IMR-90 (cell line): ENCODE results near the gene RYR2. TPM values are rescaled to one million over a fixed set of nuclear protein-coding genes. Genes with fewer than 3 reads are reported as not detected.

Source experiments
- ATAC-seq: fragments of 200-7000 bp; cut with Tn5 transposase; 2 replicates; pipeline ENCODE4 v1.9.1; 2020; ENCODE audit warnings: low read depth, mild to moderate bottlenecking, moderate library complexity
- BruUV-seq: library from RNA; stranded (reverse); fragments of 400-500 nt; replicated peaks from 2 replicates; lab custom pipeline; 2021; lab: Mats Ljungman, UMichigan
- CTCF ChIA-PET: fragments of 300-600 bp; formaldehyde crosslinking; extraction: SDS; loops from one replicate; lab custom pipeline; 2021; ENCODE audit warnings: antibody characterized with exemption; lab: Yijun Ruan, JAX
- POLR2A ChIA-PET: fragments of 300-600 bp; sonication (Branson Sonifier 250); formaldehyde crosslinking; loops from one replicate; lab custom pipeline; 2022; ENCODE audit warnings: antibody characterized with exemption; ENCODE audit not compliant: unreplicated experiment; lab: Charles Lee
- DNase-seq: peaks from one replicate; pipeline ENCODE4 v3.0.0; 2013
- H2AFZ ChIP-seq: replicated peaks from 2 replicates; pipeline ENCODE3; 2013; ENCODE audit warnings: low read length, mild to moderate bottlenecking; ENCODE audit not compliant: poor library complexity
- H2AK5ac ChIP-seq: 2 replicates; pipeline ENCODE4 v1.6.1; 2013; ENCODE audit warnings: low read depth, low read length, inconsistent platforms
- H2AK9ac ChIP-seq: replicated peaks from 2 replicates; pipeline ENCODE3; 2013; ENCODE audit warnings: mild to moderate bottlenecking, low read depth, low read length, moderate library complexity; ENCODE audit not compliant: poor library complexity
- H2BK120ac ChIP-seq: 2 replicates; pipeline ENCODE4 v1.6.1; 2013; ENCODE audit warnings: low read depth, low read length, inconsistent platforms
- H2BK15ac ChIP-seq: 3 replicates; pipeline ENCODE4 v1.6.1; 2013; ENCODE audit warnings: low read depth, low read length, inconsistent platforms
- H2BK20ac ChIP-seq: 2 replicates; pipeline ENCODE4 v1.6.1; 2013; ENCODE audit warnings: low read depth, mild to moderate bottlenecking, inconsistent platforms, low read length, moderate library complexity
- H2BK5ac ChIP-seq: 2 replicates; pipeline ENCODE4 v1.6.1; 2013; ENCODE audit warnings: mild to moderate bottlenecking, low read depth, low read length, inconsistent platforms; ENCODE audit not compliant: poor library complexity, severe bottlenecking
- H3K14ac ChIP-seq: replicated peaks from 2 replicates; pipeline ENCODE4 v1.6.1; 2013; ENCODE audit warnings: low read depth, low read length, inconsistent platforms
- H3K18ac ChIP-seq: 2 replicates; pipeline ENCODE4 v1.6.1; 2013; ENCODE audit warnings: low read depth, low read length, control low read depth
- H3K23ac ChIP-seq: 2 replicates; pipeline ENCODE4 v1.6.1; 2013; ENCODE audit warnings: low read depth, low read length, inconsistent platforms
- H3K27ac ChIP-seq: 2 replicates; pipeline ENCODE4 v1.5.1; 2013; ENCODE audit warnings: mild to moderate bottlenecking, control low read depth, low read length; ENCODE audit not compliant: insufficient read depth
- H3K27me3 ChIP-seq: 2 replicates; pipeline ENCODE4 v1.6.1; 2013; ENCODE audit warnings: low read length; ENCODE audit not compliant: control insufficient read depth, insufficient read depth
- H3K36me3 ChIP-seq: 2 replicates; pipeline ENCODE4 v1.6.1; 2013; ENCODE audit warnings: low read length, mixed read lengths; ENCODE audit not compliant: control insufficient read depth, insufficient read depth
- H3K4ac ChIP-seq: 2 replicates; pipeline ENCODE4 v1.6.1; 2013; ENCODE audit warnings: low read depth, low read length, inconsistent platforms
- H3K4me1 ChIP-seq: 2 replicates; pipeline ENCODE4 v1.6.1; 2013; ENCODE audit warnings: low read length, mixed read lengths; ENCODE audit not compliant: control insufficient read depth, insufficient read depth
- H3K4me2 ChIP-seq: 2 replicates; pipeline ENCODE4 v1.6.1; 2013; ENCODE audit warnings: low read depth, mild to moderate bottlenecking, control low read depth, low read length, moderate library complexity
- H3K4me3 ChIP-seq: 2 replicates; pipeline ENCODE4 v1.5.1; 2013; ENCODE audit warnings: low read depth, mild to moderate bottlenecking, control low read depth, low read length, moderate library complexity; ENCODE audit not compliant: insufficient read depth
- H3K56ac ChIP-seq: 2 replicates; pipeline ENCODE4 v1.6.1; 2013; ENCODE audit warnings: low read length, inconsistent platforms; ENCODE audit not compliant: insufficient read depth; ENCODE audit errors: extremely low read depth
- H3K79me1 ChIP-seq, 2 experiments: 2 replicates each; pipeline ENCODE4 v1.6.1; 2013; ENCODE audit warnings: low read length in 2 of 2, inconsistent platforms in 1 of 2, low read depth in 1 of 2
- H3K9ac ChIP-seq: 2 replicates; pipeline ENCODE4 v1.6.1; 2013; ENCODE audit warnings: low read depth, low read length, control low read depth
- H3K9me1 ChIP-seq: 2 replicates; pipeline ENCODE4 v1.6.1; 2013; ENCODE audit warnings: low read length, inconsistent platforms; ENCODE audit not compliant: insufficient read depth
- H3K9me3 ChIP-seq: 2 replicates; pipeline ENCODE4 v1.6.1; 2013; ENCODE audit warnings: low read length; ENCODE audit not compliant: control insufficient read depth, insufficient read depth
- H4K20me1 ChIP-seq: 2 replicates; pipeline ENCODE4 v1.6.1; 2013; ENCODE audit warnings: low read length, inconsistent platforms; ENCODE audit not compliant: insufficient read depth
- H4K5ac ChIP-seq: 2 replicates; pipeline ENCODE4 v1.6.1; 2013; ENCODE audit warnings: mild to moderate bottlenecking, low read depth, low read length, control low read depth
- H4K8ac ChIP-seq, 2 experiments: 2 replicates each; pipeline ENCODE4 v1.6.1; 2013; ENCODE audit warnings: low read depth in 2 of 2, low read length in 2 of 2, control low read depth in 1 of 2, inconsistent platforms in 1 of 2
- H4K91ac ChIP-seq: 2 replicates; pipeline ENCODE4 v1.6.1; 2013; ENCODE audit warnings: low read depth, low read length, inconsistent platforms; ENCODE audit not compliant: insufficient read depth
- RCOR1 ChIP-seq: IDR thresholded peaks from 2 replicates; pipeline ENCODE4 v1.6.1; 2012; ENCODE audit warnings: mild to moderate bottlenecking, low read length, improper control_type of control experiment; ENCODE audit not compliant: insufficient replicate concordance
- WGBS, 2 experiments: methylation state at CpG; one replicate each; pipeline versions ENCODE4 v1.1.5 to v1.1.7; 2013; ENCODE audit warnings: missing lambda C conversion rate in 2 of 2; ENCODE audit not compliant: insufficient read length in 1 of 2; ENCODE audit errors: extremely low coverage in 2 of 2; 5-methylcytosine and 5-hydroxymethylcytosine counted together
- dilution Hi-C: fragments of 300-500 bp; cut with HindIII; formaldehyde crosslinking; loops from one replicate; pipeline ENCODE4 v1.14.3; 2018; ENCODE audit warnings: low sequenced_read_pairs; ENCODE audit not compliant: unreplicated experiment
- in situ Hi-C: fragments of 300-500 bp; cut with MboI; formaldehyde crosslinking; loops from 3 replicates; pipeline ENCODE4 v1.14.3; 2019; ENCODE audit warnings: low sequenced_read_pairs, inconsistent platforms, mixed read lengths
- intact Hi-C: fragments of 100-400 bp; cut with micrococcal nuclease; formaldehyde crosslinking; loops from 2 replicates; pipeline ENCODE4 v1.10.0; 2022
- polyA plus RNA-seq, 3 experiments: library from polyadenylated mRNA; depleted of rRNA; stranded (reverse); fragments of >200 nt; gene quantifications; 2 replicates each; pipeline ENCODE4 v1.2.3, GENCODE V29; 2012; ENCODE audit warnings: low replicate concordance in 1 of 3
- total RNA-seq: library from RNA; depleted of rRNA; stranded (reverse); fragments of >200 nt; gene quantifications from 2 replicates; pipeline ENCODE4 v1.2.3, GENCODE V29; 2012

The RYR2 gene
- total and polyA plus RNA-seq, 2 of the 4 experiments (the other 2 are of a cell fraction), result not detected

- Histone ChIP-seq H2BK20ac (no peak overlapping the region), H3K56ac (no peak overlapping the region), H3K23ac (no peak overlapping the region), H3K18ac (no peak overlapping the region), H3K27ac (no peak overlapping the region), H2AK9ac (no peak overlapping the region), H3K4me3 (no peak overlapping the region), H3K4me2 (no peak overlapping the region), H3K4me1 (no peaks in the 10 kb centered on the region), H3K27me3 (no peaks in the 10 kb centered on the region), H3K9me1 (no peaks in the 10 kb centered on the region), H2AFZ (no peak overlapping the region), H2BK5ac (no peak overlapping the region), H3K9ac (no peak overlapping the region), H4K20me1 (no peaks in the 10 kb centered on the region), H3K79me1 (no peaks in the 10 kb centered on the region), H2BK120ac (no peak overlapping the region), H4K5ac (no peak overlapping the region), H4K91ac (no peak overlapping the region), H3K9me3 (peaks cover 11% of the 10 kb centered on the region), H2BK15ac (no peak overlapping the region), H3K36me3 (no peaks in the 10 kb centered on the region), H4K8ac (no peak overlapping the region), H2AK5ac (no peak overlapping the region), H3K4ac (no peak overlapping the region), H3K14ac (no peak overlapping the region)
- POLR2A ChIA-PET, result no interaction called here
- DNase-seq (no peak), ATAC-seq (no peak)
- no TSS peak for BruUV-seq
- in situ Hi-C loops (no loop called here), dilution Hi-C loops (no loop called here), intact Hi-C loops (no loop called here)
- WGBS, 2 experiments, result 35% methylated on average over 2 of the region's 5 CpGs; no CpG with 5 or more reads in 1 of the 2 experiments
- CTCF ChIA-PET, result no interaction called here
- TF ChIP-seq RCOR1, result no peak
Measured at GRCh38 chr1:237120683-237121082, 78.7 kb downstream of the RYR2 start.
